Measurements from ENCODE around the gene TIFAB. TPM values are rescaled to one million over a fixed set of nuclear protein-coding genes. Genes with fewer than 3 reads are reported as not detected.

The TIFAB gene
- total and polyA plus RNA-seq, 12 donors: under 0.01 to 1.7 (median 0.04) TPM; not detected in 8

DNA sequence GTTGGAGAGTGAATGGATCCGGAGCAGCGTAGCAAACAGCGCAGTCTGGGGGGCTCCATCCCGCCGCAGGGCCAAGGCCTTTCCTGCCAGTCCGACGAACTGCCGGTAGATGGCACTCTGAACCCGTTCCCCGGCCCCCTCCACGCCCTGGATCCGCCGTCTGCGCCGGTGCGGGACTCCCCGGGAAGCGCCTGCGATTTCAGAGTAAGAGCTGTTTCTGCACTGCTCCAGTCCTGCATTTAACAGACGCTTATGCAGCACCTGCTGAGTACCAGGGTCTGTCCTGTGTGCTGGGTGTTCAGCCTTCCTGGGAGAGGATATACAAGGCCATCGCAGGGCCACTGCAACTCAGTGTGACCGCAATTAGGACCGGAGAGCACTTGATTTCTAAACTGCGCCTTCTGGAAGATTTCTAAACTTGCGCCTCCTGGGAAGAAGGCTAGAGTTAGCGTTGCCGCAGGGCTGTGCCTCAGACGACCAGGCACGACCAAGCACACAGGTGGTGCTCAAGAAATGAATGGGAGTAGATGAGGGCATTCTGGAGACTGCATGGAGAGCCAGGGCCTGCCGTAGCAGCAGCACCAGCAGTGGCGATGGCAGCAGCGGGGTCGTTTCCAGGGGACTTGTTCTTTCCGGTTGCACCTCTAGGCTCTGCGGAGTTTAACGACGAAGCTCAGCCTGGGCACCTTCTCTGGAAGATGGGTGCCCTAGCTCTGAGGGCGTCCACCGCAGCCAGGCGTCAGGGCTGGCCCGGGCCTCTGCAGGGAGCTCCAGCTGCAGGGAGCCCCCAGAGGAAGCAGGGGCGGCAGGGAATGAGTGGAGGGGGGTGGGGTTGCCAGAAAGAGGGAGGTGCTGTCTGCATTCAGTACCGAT is 14.3 kb upstream of the TIFAB start:
- H3K36me3 ChIP-seq: no peaks in the 10 kb centered on the region
- 8 to 9% methylated on average over 43 of the region's 43 CpGs for WGBS, 2 donors
- ATAC-seq: peak; percentile 85 to 97 (median 93)
- no peak overlapping the region for H3K27ac ChIP-seq
- intact Hi-C loops (cut with DNase I): loop anchor here in 9 of 10 donors (1.0 to 10.0 kb wide), 7 partner anchors 85 to 368 kb away; partner anchors contain the start of gene SLC25A48 (in 2 of the 9)
- peak; percentile 68 to 80 for DNase-seq
- TF ChIP-seq, protein P1, sequence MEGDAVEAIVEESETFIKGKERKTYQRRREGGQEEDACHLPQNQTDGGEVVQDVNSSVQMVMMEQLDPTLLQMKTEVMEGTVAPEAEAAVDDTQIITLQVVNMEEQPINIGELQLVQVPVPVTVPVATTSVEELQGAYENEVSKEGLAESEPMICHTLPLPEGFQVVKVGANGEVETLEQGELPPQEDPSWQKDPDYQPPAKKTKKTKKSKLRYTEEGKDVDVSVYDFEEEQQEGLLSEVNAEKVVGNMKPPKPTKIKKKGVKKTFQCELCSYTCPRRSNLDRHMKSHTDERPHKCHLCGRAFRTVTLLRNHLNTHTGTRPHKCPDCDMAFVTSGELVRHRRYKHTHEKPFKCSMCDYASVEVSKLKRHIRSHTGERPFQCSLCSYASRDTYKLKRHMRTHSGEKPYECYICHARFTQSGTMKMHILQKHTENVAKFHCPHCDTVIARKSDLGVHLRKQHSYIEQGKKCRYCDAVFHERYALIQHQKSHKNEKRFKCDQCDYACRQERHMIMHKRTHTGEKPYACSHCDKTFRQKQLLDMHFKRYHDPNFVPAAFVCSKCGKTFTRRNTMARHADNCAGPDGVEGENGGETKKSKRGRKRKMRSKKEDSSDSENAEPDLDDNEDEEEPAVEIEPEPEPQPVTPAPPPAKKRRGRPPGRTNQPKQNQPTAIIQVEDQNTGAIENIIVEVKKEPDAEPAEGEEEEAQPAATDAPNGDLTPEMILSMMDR (IDR thresholded peaks at IDR 0.05): peak; percentile 71 to 90 (median 86)
- peaks cover 0 to 10% (median 7%) of the 10 kb centered on the region in 9 donors for H3K4me1 ChIP-seq
- no peaks in the 10 kb centered on the region for H3K9me3 ChIP-seq
- peaks cover 3 to 94% (median 75%) of the 10 kb centered on the region in 7 donors for H3K27me3 ChIP-seq
- peak overlapping the region in 9 of 10 donors; percentile 6 to 44 (median 34) for H3K4me3 ChIP-seq

DNA sequence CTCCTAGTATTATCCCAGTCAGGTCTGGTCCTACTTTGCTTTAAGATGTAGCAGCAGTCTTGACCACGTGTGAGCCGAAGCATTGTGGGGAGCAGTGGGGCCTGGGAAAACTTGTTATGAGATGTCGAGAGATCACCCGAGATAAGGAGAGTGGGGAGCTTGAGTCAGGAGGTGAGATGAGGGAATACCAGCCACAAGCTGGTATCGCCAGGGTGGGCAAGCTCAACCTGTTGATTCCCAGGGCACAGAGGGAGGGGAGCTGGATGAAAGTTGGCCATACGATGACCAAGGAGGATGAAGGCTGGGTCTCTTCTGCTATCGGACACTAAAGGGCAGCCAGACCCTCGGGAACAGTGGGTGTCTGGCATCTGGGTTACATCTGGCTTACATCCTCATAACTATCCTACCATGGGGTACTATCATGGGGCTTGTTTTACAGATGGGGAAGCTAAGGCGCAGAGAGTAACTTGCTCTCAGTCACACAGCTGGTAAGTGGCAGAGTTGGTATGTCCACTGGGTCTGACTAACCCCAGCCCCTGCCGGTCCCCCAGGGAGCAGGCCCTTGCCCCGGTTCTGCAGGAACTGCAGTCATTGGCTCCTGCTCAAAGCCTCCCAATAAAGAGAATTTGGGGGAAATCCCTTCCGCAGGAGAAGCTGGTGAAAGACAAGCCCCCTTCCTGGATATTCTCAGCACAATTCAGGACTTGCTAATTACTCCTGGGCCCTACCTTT is 13.4 kb upstream of the TIFAB start:
- intact Hi-C loops (cut with DNase I): loop anchor here (1.0 to 10.0 kb wide), 8 partner anchors 85 to 369 kb away; partner anchors contain the start of gene SLC25A48 (in 2 of the 10)
- TF ChIP-seq, protein P1 (IDR thresholded peaks at IDR 0.05): no peak
- Histone ChIP-seq H3K27me3 (peaks cover 3 to 87% (median 70%) of the 10 kb centered on the region in 7 donors), H3K27ac (no peak overlapping the region), H3K4me1 (peaks cover 0 to 10% (median 7%) of the 10 kb centered on the region in 9 donors), H3K4me3 (no peak overlapping the region), H3K36me3 (no peaks in the 10 kb centered on the region), H3K9me3 (no peaks in the 10 kb centered on the region)
- DNase-seq (no peak), ATAC-seq (peak in 1 of 8 donors; percentile 25)
- WGBS, 2 donors: 59% methylated on average over 12 of the region's 12 CpGs

DNA sequence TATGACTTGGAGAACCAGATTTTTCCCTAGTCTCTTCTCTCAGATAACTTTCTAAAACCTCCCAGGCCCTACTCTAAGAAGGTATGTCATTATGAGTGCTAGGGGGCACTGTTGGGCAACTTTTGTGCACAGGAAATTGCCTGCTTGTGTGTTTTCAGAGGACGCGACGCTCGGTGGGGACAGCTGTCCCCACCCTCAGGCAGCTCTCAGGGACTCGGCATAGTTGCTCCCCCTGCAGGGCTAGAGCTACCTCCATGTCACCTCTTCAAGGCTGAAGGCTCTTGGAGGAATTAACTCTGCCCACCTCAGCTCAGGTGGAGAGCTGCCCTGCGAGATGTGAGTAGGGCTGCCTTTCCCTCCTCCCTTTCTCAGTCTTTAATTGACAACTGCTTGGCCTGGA is 10.2 kb upstream of the TIFAB start:
- WGBS, 2 donors: 22 to 24% methylated on average over 6 of the region's 6 CpGs
- intact Hi-C loops (cut with DNase I): loop anchor here in 5 of 10 donors (5.0 to 10.0 kb wide), 4 partner anchors 352 to 372 kb away; partner anchors contain the start of gene SLC25A48 (in 3 of the 5)
- DNase-seq (no peak), ATAC-seq (no peak)
- Histone ChIP-seq H3K27me3 (peaks cover 3 to 78% (median 58%) of the 10 kb centered on the region in 7 donors), H3K27ac (no peak overlapping the region), H3K4me1 (peaks cover 0 to 19% (median 7%) of the 10 kb centered on the region in 9 donors), H3K9me3 (no peaks in the 10 kb centered on the region), H3K4me3 (no peak overlapping the region), H3K36me3 (no peaks in the 10 kb centered on the region)
- TF ChIP-seq, protein P1 (IDR thresholded peaks at IDR 0.05): peak in 7 of 9 donors; percentile 16 to 50 (median 35)
